Thyroid gland (tissue), 4 donors: ENCODE results near the gene SNAP47. TPM values are rescaled to one million over a fixed set of nuclear protein-coding genes. Genes with fewer than 3 reads are reported as not detected.
A peak's percentile ranks its signal among the peaks of the same experiment; 100 is the strongest.

ENCODE experiments used
- DNase-seq, 2 donors: peaks; one replicate each; pipeline ENCODE4 v3.0.0-alpha.2; 2019
- H3K27ac ChIP-seq, 3 donors: fragments of 200-600 bp; sonication (generic); 1 replicate in 2 of 3; 2 replicates in 1 of 3; pipeline ENCODE4 v1.5.1; 2016 to 2019; ENCODE audit warnings: mild to moderate bottlenecking in 1 of 3, moderate library complexity in 1 of 3
- H3K27me3 ChIP-seq: fragments of 200-600 bp; sonication (generic); one replicate; pipeline ENCODE4 v1.5.1; 2019
- H3K36me3 ChIP-seq, 2 donors: fragments of 200-600 bp; sonication (generic); one replicate each; pipeline ENCODE4 v1.5.1; 2016 to 2019
- H3K4me1 ChIP-seq, 2 donors: fragments of 200-600 bp; sonication (generic); one replicate each; pipeline ENCODE4 v1.5.1; 2017 to 2019
- H3K4me3 ChIP-seq, 3 donors: fragments of 200-600 bp; sonication (generic); replicated peaks in 1 of 3; 1 replicate in 2 of 3; 2 replicates in 1 of 3; pipeline ENCODE4 v1.5.1; 2016; ENCODE audit warnings: mild to moderate bottlenecking in 1 of 3
- H3K9me3 ChIP-seq: fragments of 200-600 bp; sonication (generic); one replicate; pipeline ENCODE4 v1.5.1; 2017
- POLR2A ChIP-seq, 2 donors: fragments of 450-650 bp; IDR thresholded peaks; one replicate each; pipeline ENCODE4 v1.6.1; 2017; ENCODE audit warnings: antibody characterized with exemption in 2 of 2, mild to moderate bottlenecking in 2 of 2, moderate library complexity in 1 of 2
- WGBS, 2 donors: methylation state at CpG; one replicate each; pipeline ENCODE4 v1.1.5; 2017; 5-methylcytosine and 5-hydroxymethylcytosine counted together
- intact Hi-C: fragments of 100-400 bp; cut with DNase I; formaldehyde crosslinking; loops from one replicate; pipeline ENCODE4 v1.15.1; 2023
- total RNA-seq, 4 donors: library from RNA; depleted of rRNA; stranded (reverse); fragments of >200 nt; gene quantifications; one replicate each; pipeline ENCODE4 v1.2.3, GENCODE V29; 2016
- TF ChIP-seq, protein P1 (sequence below), 6 experiments: fragments of 200-600 bp in 3 of 6; fragments of 450-650 bp in 3 of 6; sonication (generic) in 3 of 6; IDR thresholded peaks; one replicate each; pipeline ENCODE4 v1.5.1; 2016 to 2019; ENCODE audit warnings: antibody characterized with exemption in 6 of 6, mild to moderate bottlenecking in 2 of 6, inconsistent platforms in 1 of 6, moderate library complexity in 1 of 6

Gene SNAP47
- total RNA-seq, 4 donors from 2014 or later: 50.4 to 72.6 (median 65.0) TPM

DNA sequence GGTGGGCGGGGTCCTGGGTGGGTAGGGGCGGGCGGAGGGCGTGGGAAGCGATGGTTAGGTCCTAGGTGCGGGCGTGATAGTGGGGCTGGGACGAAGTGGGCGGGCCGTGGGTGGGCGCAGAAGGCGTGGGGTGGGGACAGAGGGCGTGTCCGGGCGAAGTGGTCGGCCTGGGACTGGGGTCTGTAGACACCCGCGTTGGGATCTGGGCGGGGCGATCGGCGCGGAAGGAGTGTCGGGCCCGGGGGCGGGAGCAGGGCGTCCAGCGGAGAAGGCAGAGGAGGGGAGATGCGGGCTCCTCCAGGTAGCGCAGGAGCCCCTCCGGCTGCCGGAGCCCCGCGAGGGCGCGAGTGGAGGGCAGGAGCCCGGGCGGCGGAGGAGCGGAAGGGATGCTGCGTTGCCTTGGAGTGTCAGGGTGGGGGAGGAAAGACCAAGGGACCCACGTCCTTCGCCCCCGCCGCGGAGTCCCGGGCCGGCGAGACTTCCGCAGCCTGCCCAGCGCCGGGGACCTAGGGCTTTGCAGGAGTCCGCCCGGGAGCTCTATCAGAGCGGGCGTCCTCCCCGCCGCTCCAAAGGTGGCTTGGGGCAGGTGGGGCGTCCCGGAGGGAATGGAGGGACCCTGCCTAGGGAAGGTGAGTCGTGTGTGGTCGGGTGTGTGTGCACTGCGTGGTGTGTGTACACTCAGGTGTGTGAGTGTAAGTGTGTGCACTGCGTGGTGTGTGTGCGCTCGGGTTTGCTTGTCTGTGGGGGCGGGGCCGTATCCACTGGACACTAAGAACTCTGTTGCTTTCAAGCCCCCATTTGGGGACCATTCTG, 53.2 kb downstream of the SNAP47 start:
- Histone ChIP-seq H3K36me3 (no peaks in the 10 kb centered on the region), H3K27me3 (no peaks in the 10 kb centered on the region), H3K4me1 (peaks cover 19 to 22% of the 10 kb centered on the region in 2 donors), H3K27ac (peak overlapping the region in 1 of 3 donors; percentile 49), H3K9me3 (no peaks in the 10 kb centered on the region), H3K4me3 (peak overlapping the region; percentile 14 to 52 (median 42))
- peak; percentile 83 to 87 for DNase-seq
- intact Hi-C loops: no loop called here
- peak in 1 of 2 donors; percentile 52 for TF ChIP-seq POLR2A (IDR thresholded peaks at IDR 0.05)
- TF ChIP-seq, protein P1, sequence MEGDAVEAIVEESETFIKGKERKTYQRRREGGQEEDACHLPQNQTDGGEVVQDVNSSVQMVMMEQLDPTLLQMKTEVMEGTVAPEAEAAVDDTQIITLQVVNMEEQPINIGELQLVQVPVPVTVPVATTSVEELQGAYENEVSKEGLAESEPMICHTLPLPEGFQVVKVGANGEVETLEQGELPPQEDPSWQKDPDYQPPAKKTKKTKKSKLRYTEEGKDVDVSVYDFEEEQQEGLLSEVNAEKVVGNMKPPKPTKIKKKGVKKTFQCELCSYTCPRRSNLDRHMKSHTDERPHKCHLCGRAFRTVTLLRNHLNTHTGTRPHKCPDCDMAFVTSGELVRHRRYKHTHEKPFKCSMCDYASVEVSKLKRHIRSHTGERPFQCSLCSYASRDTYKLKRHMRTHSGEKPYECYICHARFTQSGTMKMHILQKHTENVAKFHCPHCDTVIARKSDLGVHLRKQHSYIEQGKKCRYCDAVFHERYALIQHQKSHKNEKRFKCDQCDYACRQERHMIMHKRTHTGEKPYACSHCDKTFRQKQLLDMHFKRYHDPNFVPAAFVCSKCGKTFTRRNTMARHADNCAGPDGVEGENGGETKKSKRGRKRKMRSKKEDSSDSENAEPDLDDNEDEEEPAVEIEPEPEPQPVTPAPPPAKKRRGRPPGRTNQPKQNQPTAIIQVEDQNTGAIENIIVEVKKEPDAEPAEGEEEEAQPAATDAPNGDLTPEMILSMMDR (IDR thresholded peaks at IDR 0.05): no peak
- WGBS, 2 donors: 2 to 3% methylated on average over 32 to 35 of the region's 68 CpGs

- Histone ChIP-seq H3K4me3 (no peak overlapping the region), H3K4me1 (peaks cover 22 to 23% of the 10 kb centered on the region in 2 donors), H3K27me3 (no peaks in the 10 kb centered on the region), H3K9me3 (no peaks in the 10 kb centered on the region), H3K36me3 (no peaks in the 10 kb centered on the region), H3K27ac (no peak overlapping the region)
- TF ChIP-seq POLR2A (IDR thresholded peaks at IDR 0.05): no peak
- TF ChIP-seq, protein P1 (IDR thresholded peaks at IDR 0.05): no peak
- DNase-seq: peak in 1 of 2 donors; percentile 28
- intact Hi-C loops: no loop called here
- 58 to 72% methylated on average over 12 to 21 of the region's 23 CpGs for WGBS, 2 donors
These were observed 54.1 kb downstream of the SNAP47 start for GRCh38 chr1:227789084-227790033.

DNA sequence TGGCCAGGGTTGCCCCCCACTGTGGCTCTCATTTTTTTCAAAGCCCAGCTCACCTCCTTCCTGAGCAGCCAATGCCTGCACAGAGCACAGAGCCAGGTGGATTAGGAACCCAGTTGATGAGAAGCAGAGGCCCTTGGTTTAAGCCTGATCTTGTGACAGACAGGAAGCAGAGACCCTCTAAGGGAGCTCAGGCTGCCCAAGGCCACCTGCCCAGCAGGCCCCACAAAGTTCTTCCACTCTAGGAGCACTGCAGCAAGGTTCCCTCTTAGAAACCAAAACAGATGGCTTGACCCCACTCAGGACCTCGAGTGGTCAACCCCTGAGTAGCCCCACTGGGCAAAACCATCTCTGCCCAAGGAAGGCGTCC, 54.8 kb downstream of the SNAP47 start:
- Histone ChIP-seq H3K27me3 (no peaks in the 10 kb centered on the region), H3K9me3 (no peaks in the 10 kb centered on the region), H3K36me3 (no peaks in the 10 kb centered on the region), H3K4me3 (no peak overlapping the region), H3K4me1 (peaks cover 22 to 29% of the 10 kb centered on the region in 2 donors), H3K27ac (no peak overlapping the region)
- no peak for DNase-seq
- WGBS, 2 donors: 86 to 97% methylated on average over 2 of the region's 2 CpGs
- TF ChIP-seq, protein P1 (IDR thresholded peaks at IDR 0.05): no peak
- no peak for TF ChIP-seq POLR2A (IDR thresholded peaks at IDR 0.05)
- intact Hi-C loops: no loop called here

DNA sequence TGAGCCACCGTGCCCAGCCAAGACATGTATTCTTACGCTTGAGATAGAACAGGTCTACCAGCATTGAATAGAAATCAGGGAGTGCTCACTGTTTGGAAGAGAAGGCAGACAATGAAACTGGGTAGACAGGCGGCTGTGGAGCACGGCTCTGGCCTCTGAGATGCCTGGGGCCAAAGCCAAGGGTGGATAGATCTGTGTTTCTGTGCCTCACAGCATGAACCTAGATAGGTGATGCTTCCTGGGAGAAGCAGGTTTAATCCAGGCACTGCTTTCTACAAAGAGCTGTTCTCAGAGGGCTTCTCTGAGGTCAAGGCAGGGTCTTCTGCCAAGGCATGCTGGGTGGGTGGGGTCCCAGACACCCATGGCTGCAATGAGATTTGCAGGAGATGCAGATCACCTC, 55.6 kb downstream of the SNAP47 start:
- H3K27ac ChIP-seq: no peak overlapping the region
- no peak for DNase-seq
- no peaks in the 10 kb centered on the region for H3K9me3 ChIP-seq
- intact Hi-C loops: no loop called here
- peaks cover 22 to 29% of the 10 kb centered on the region in 2 donors for H3K4me1 ChIP-seq
- no peak overlapping the region for H3K4me3 ChIP-seq
- no peaks in the 10 kb centered on the region for H3K36me3 ChIP-seq
- H3K27me3 ChIP-seq: no peaks in the 10 kb centered on the region
- WGBS, 2 donors: 90 to 95% methylated on average over 4 of the region's 4 CpGs
- TF ChIP-seq, protein P1 (IDR thresholded peaks at IDR 0.05): no peak
